Measurements from ENCODE around the gene SESN1. TPM values are rescaled to one million over a fixed set of nuclear protein-coding genes. Genes with fewer than 3 reads are reported as not detected.
A peak's percentile ranks its signal among the peaks of the same experiment; 100 is the strongest.

SESN1 gene
- total and polyA plus RNA-seq, 9 of the 15 experiments (the other 6 are each of a cell fraction or from before 2014, with no cell fraction given): 3.1 to 13.0 (median 7.4) TPM

DNA sequence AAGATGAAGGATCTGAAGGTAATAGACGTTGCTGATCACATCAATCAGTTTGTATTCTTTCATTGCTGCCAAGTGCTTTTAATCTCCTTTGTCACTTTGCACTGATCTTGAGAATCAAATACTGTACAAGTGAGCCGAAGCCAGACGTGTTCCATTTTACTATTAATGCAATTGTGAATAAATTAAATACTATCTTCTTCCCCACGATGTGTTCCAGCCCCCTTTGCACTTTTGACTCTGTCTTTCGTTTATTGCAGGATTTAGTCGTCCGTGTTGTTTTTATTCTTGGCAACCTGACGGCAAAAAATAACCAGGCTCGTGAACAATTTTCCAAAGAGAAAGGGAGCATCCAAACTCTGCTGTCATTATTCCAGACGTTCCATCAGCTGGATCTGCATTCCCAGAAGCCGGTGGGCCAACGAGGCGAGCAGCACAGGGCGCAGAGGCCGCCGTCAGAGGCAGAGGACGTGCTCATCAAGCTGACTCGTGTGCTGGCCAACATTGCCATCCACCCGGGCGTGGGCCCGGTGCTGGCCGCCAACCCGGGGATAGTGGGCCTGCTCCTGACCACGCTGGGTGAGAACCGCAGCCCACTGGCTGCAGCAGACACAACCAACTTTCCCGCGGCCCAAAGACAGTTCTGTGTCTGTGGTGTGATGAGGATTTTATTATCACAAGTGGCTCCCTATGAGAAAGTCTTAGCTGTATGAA lies 141.7 kb downstream of the SESN1 start (continued):
- TF ChIP-seq, protein P1, sequence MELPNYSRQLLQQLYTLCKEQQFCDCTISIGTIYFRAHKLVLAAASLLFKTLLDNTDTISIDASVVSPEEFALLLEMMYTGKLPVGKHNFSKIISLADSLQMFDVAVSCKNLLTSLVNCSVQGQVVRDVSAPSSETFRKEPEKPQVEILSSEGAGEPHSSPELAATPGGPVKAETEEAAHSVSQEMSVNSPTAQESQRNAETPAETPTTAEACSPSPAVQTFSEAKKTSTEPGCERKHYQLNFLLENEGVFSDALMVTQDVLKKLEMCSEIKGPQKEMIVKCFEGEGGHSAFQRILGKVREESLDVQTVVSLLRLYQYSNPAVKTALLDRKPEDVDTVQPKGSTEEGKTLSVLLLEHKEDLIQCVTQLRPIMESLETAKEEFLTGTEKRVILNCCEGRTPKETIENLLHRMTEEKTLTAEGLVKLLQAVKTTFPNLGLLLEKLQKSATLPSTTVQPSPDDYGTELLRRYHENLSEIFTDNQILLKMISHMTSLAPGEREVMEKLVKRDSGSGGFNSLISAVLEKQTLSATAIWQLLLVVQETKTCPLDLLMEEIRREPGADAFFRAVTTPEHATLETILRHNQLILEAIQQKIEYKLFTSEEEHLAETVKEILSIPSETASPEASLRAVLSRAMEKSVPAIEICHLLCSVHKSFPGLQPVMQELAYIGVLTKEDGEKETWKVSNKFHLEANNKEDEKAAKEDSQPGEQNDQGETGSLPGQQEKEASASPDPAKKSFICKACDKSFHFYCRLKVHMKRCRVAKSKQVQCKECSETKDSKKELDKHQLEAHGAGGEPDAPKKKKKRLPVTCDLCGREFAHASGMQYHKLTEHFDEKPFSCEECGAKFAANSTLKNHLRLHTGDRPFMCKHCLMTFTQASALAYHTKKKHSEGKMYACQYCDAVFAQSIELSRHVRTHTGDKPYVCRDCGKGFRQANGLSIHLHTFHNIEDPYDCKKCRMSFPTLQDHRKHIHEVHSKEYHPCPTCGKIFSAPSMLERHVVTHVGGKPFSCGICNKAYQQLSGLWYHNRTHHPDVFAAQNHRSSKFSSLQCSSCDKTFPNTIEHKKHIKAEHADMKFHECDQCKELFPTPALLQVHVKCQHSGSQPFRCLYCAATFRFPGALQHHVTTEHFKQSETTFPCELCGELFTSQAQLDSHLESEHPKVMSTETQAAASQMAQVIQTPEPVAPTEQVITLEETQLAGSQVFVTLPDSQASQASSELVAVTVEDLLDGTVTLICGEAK (IDR thresholded peaks at IDR 0.05): no peak
- TF ChIP-seq, protein P1 (CRISPR knock-in tag; IDR thresholded peaks at IDR 0.05): no peak
- TF ChIP-seq CBX8 (IDR thresholded peaks at IDR 0.05; ENCODE audit: borderline replicate concordance, extremely low read depth, low read depth, low read length, poor library complexity, severe bottlenecking): peak; percentile 92
